Epithelial cell of proximal tubule (primary cell): ENCODE results near the gene PHTF2. TPM values are rescaled to one million over a fixed set of nuclear protein-coding genes. Genes with fewer than 3 reads are reported as not detected.

Experiments
- DNase-seq: peaks from one replicate; pipeline ENCODE4 v3.0.0-alpha.2; 2011; ENCODE audit warnings: low read depth
- H3K4me3 ChIP-seq: 2 replicates; pipeline ENCODE4 v1.5.1; 2011; ENCODE audit warnings: low read depth, mild to moderate bottlenecking, low read length
- CTCF ChIP-seq: conservative IDR thresholded peaks from 2 replicates; pipeline ENCODE4 v1.5.1; 2012; ENCODE audit warnings: low read depth, mild to moderate bottlenecking, low read length
- total RNA-seq: library from RNA; depleted of rRNA; stranded (reverse); fragments of >200 nt; gene quantifications from 2 replicates; pipeline ENCODE4 v1.2.3, GENCODE V29; 2015

PHTF2 gene
- total RNA-seq, 1 donor from 2014 or later = 7.7 TPM

GRCh38 chr7:77913977-77914607 lies 115.5 kb downstream of the PHTF2 start:
- TF ChIP-seq CTCF = no peak
- no peak overlapping the region for H3K4me3 ChIP-seq
- peak; percentile 16 for DNase-seq

GRCh38 chr7:77917500-77918262 lies 119.1 kb downstream of the PHTF2 start:
- no peak for DNase-seq
- no peak for TF ChIP-seq CTCF
- no peak overlapping the region for H3K4me3 ChIP-seq

- no peak for TF ChIP-seq CTCF
- DNase-seq = no peak
- H3K4me3 ChIP-seq = no peak overlapping the region
Observed at GRCh38 chr7:77918676-77919075, 120.1 kb downstream of the PHTF2 start.

- no peak for DNase-seq
- no peak overlapping the region for H3K4me3 ChIP-seq
- no peak for TF ChIP-seq CTCF
Observed at GRCh38 chr7:77923419-77923818, 124.8 kb downstream of the PHTF2 start.

- DNase-seq = no peak
- no peak overlapping the region for H3K4me3 ChIP-seq
- no peak for TF ChIP-seq CTCF
Observed at GRCh38 chr7:77930496-77930895, 131.9 kb downstream of the PHTF2 start.

- DNase-seq = no peak
- TF ChIP-seq CTCF = no peak
- no peak overlapping the region for H3K4me3 ChIP-seq
Observed at GRCh38 chr7:77931841-77932240, 133.3 kb downstream of the PHTF2 start.

GRCh38 chr7:77933394-77933793 lies 134.8 kb downstream of the PHTF2 start:
- no peak overlapping the region for H3K4me3 ChIP-seq
- DNase-seq = no peak
- no peak for TF ChIP-seq CTCF
